ENCODE data around the gene ATP8B4.

The ATP8B4 gene

DNA sequence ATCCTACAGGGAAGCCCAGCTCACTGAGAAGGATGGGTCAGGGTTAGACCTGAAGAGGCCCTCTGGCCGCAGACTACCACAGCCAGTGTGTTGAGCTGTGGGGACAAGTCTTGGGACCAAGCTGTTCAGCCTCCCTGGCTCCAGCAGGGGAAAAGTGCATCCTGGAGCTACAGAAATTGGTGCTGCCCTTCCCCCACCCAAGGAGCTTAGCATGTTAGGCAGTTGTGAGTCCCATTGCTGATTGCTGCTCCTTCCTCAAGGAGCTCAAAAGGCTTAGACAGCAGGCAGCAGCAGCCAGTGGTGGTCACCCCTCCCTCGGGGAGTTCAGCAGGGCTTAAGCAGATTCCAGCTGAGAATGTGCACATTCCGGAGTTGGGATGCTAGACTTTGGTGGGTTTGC, 165.6 kb downstream of the ATP8B4 start:
- H3F3A ChIP-seq (ENCODE audit: insufficient read depth, low read length): no peaks in the 10 kb centered on the region
- H3K9ac ChIP-seq (ENCODE audit: low read length): no peak overlapping the region
- TF ChIP-seq CTCF (IDR thresholded peaks at IDR 0.05; ENCODE audit: low read length) (no peak), EZH2 (IDR thresholded peaks at IDR 0.05; ENCODE audit: borderline replicate concordance, low read length) (no peak)
- no peaks in the 10 kb centered on the region for H3K4me1 ChIP-seq (ENCODE audit: insufficient read depth, low read length, severe bottlenecking)
- no peak overlapping the region for H3K27ac ChIP-seq (ENCODE audit: low read depth, low read length, poor library complexity, severe bottlenecking)
- H3K9me2 ChIP-seq (ENCODE audit: low read depth, low read length): no peaks in the 10 kb centered on the region
- H3K79me2 ChIP-seq (ENCODE audit: insufficient read depth, low read length): no peaks in the 10 kb centered on the region
- H4K20me1 ChIP-seq (ENCODE audit: insufficient read depth, low read length): no peaks in the 10 kb centered on the region
- no peaks in the 10 kb centered on the region for H3K9me3 ChIP-seq (ENCODE audit: low read length)
- no peak overlapping the region for H3K4me3 ChIP-seq (ENCODE audit: low read depth, low read length, poor library complexity, severe bottlenecking)
- no peak overlapping the region for H3K4me2 ChIP-seq (ENCODE audit: low read length)
- H3K27me3 ChIP-seq (ENCODE audit: insufficient read depth, low read length): no peaks in the 10 kb centered on the region
- H2AFZ ChIP-seq (ENCODE audit: low read length): no peak overlapping the region
- no peaks in the 10 kb centered on the region for H3K36me3 ChIP-seq (ENCODE audit: insufficient read depth, low read length)

DNA sequence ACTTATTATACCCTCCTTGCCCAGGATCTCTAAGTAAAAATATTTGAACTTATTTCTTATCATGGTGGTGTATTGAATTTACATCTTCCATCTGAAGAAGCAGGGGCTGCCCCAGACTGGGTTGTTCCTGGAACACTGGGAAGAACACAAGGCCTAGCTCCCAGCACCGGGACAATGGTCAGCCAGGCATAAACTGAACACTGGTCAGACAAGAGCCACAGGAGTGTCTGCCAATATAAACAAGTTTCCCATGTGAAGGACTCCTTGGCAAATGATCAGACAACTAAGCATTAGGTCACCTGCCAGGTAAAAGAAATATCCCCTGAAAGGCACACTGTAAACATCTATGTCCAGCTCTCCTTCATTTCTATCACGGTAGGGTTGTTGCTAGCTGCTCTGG, 172.4 kb downstream of the ATP8B4 start:
- Histone ChIP-seq H3K9me2 (ENCODE audit: low read depth, low read length) (no peaks in the 10 kb centered on the region), H3K4me3 (ENCODE audit: low read depth, low read length, poor library complexity, severe bottlenecking) (no peak overlapping the region), H3K4me2 (ENCODE audit: low read length) (no peak overlapping the region), H3K9me3 (ENCODE audit: low read length) (no peaks in the 10 kb centered on the region), H3F3A (ENCODE audit: insufficient read depth, low read length) (no peaks in the 10 kb centered on the region), H3K79me2 (ENCODE audit: insufficient read depth, low read length) (no peaks in the 10 kb centered on the region), H3K9ac (ENCODE audit: low read length) (no peak overlapping the region), H3K27me3 (ENCODE audit: insufficient read depth, low read length) (no peaks in the 10 kb centered on the region), H2AFZ (ENCODE audit: low read length) (no peak overlapping the region), H3K36me3 (ENCODE audit: insufficient read depth, low read length) (no peaks in the 10 kb centered on the region), H3K27ac (ENCODE audit: low read depth, low read length, poor library complexity, severe bottlenecking) (no peak overlapping the region), H4K20me1 (ENCODE audit: insufficient read depth, low read length) (no peaks in the 10 kb centered on the region), H3K4me1 (ENCODE audit: insufficient read depth, low read length, severe bottlenecking) (no peaks in the 10 kb centered on the region)
- TF ChIP-seq EZH2 (IDR thresholded peaks at IDR 0.05; ENCODE audit: borderline replicate concordance, low read length): no peak
- no peak for TF ChIP-seq CTCF (IDR thresholded peaks at IDR 0.05; ENCODE audit: low read length)

GRCh38 chr15:49934487-49934886, 184.5 kb downstream of the ATP8B4 start:
- Histone ChIP-seq H3K4me3 (ENCODE audit: low read depth, low read length, poor library complexity, severe bottlenecking) (no peak overlapping the region), H3K36me3 (ENCODE audit: insufficient read depth, low read length) (no peaks in the 10 kb centered on the region), H3K79me2 (ENCODE audit: insufficient read depth, low read length) (no peaks in the 10 kb centered on the region), H3K9ac (ENCODE audit: low read length) (no peak overlapping the region), H3F3A (ENCODE audit: insufficient read depth, low read length) (no peaks in the 10 kb centered on the region), H3K9me2 (ENCODE audit: low read depth, low read length) (no peaks in the 10 kb centered on the region), H3K4me1 (ENCODE audit: insufficient read depth, low read length, severe bottlenecking) (no peaks in the 10 kb centered on the region), H2AFZ (ENCODE audit: low read length) (no peak overlapping the region), H3K27me3 (ENCODE audit: insufficient read depth, low read length) (no peaks in the 10 kb centered on the region), H3K4me2 (ENCODE audit: low read length) (no peak overlapping the region), H4K20me1 (ENCODE audit: insufficient read depth, low read length) (no peaks in the 10 kb centered on the region), H3K9me3 (ENCODE audit: low read length) (no peaks in the 10 kb centered on the region), H3K27ac (ENCODE audit: low read depth, low read length, poor library complexity, severe bottlenecking) (no peak overlapping the region)
- TF ChIP-seq EZH2 (IDR thresholded peaks at IDR 0.05; ENCODE audit: borderline replicate concordance, low read length) (no peak), CTCF (IDR thresholded peaks at IDR 0.05; ENCODE audit: low read length) (no peak)
